GM12801 (cell line): ENCODE data around the gene B3GALT5.

Experiments
- CTCF ChIP-seq: IDR thresholded peaks from one replicate; pipeline ENCODE4 v1.5.1; 2011; ENCODE audit warnings: control low read depth; ENCODE audit not compliant: insufficient read length; ENCODE audit errors: extremely low read depth

Gene B3GALT5

GRCh38 chr21:39707316-39707715 lies 94.6 kb downstream of the B3GALT5 start:
- TF ChIP-seq CTCF, result no peak

DNA sequence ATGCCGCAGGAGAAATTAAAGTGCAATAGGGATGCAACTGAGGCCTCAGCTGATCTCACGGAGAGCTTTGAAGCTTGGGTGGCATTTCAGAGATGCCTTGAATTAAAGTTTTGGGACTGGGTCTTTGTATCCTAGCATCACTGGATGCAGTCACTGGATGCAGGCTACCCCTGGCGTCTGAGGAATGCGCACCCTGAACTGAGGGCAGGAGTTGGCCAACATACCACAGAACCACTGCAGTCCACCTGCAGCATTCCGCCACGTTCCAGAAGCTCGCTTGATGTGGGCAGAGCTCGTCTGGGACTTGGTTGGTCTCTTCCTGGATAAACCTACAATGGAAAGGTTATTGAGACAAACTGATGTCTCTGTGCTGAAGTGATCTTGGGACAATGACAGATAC lies 98.1 kb downstream of the B3GALT5 start:
- no peak for TF ChIP-seq CTCF

DNA sequence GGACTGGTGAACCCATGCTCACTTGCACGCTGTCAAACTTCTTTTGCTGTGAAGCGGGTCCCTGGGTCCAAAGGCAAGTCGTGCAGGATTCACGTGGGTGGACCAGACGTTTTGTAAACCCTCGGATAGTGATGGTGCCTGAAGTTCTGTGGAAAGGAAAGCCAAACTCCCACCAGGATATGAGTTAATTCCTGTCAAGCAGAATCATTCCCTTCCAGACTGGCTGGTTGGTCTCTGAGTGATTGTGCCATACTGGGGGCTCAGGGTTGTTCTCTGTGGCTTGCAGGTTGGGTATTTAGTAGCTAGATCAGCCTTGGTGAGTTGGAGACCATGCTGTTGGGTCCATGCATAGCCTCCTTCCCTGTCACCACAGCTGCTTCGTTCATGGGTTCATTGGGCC lies 99.5 kb downstream of the B3GALT5 start:
- TF ChIP-seq CTCF, result no peak

GRCh38 chr21:39712976-39713375 lies 100.2 kb downstream of the B3GALT5 start:
- no peak for TF ChIP-seq CTCF

DNA sequence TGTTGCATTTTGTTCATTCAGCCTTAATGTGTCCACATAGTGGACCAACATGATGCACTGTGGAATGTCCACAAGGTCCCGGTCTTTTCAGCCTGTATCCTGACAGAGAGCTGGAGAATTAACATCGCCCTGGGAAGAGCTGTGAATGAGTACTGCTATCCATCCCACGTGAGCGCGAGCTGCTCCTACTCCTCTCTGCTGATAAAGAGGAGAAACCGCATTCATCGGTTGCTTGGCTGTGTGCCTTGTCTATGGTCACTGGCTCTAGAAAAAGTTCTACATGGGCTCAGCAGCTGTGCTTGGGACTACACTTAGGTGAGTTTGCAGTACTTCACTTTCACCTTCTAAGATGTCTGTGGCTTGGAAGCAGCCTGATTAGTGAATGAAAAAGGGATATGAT lies 101.2 kb downstream of the B3GALT5 start:
- no peak for TF ChIP-seq CTCF

GRCh38 chr21:39714331-39714730 lies 101.6 kb downstream of the B3GALT5 start:
- TF ChIP-seq CTCF, result no peak

DNA sequence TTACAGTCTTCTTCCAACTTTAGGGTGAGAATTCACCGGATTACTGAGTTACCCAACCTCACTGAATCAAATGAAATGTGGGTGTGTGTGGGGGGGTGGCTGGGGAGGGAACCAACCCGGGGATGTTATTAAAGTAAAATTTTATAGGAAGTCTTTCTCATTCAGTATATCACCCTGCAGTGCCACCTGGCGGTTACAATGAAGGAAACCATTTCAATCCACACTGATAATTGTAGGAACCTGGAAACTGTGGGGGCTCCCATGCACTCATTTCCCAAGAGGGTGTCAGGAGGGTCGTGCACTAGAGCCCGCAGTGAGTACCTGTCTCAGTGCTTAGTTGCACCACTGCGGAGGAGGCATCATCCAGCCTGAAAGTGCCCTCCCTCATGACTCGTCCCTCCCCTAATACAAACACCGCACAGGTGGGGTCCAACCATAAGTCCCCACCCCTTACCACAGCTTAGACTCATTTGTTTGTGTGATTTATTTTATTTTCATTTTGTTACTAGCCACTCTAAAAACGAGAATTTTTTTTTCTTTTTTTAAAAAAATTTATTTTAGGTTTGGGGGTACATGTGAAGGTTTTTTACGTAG lies 103.2 kb downstream of the B3GALT5 start:
- no peak for TF ChIP-seq CTCF
